Gastrocnemius medialis (tissue), 4 donors: Measurements from ENCODE around the gene SLC44A2. TPM values are rescaled to one million over a fixed set of nuclear protein-coding genes. Genes with fewer than 3 reads are reported as not detected.

ENCODE experiments used
- ATAC-seq, 2 donors: fragments of 150-250 bp; one replicate each; pipeline ENCODE4 v1.9.1; 2016
- DNase-seq, 2 donors: peaks; one replicate each; pipeline ENCODE4 v3.0.0-alpha.2; 2019
- H3K27ac ChIP-seq, 4 donors: fragments of 200-600 bp; sonication (generic); 1 replicate in 1 of 4; 2 replicates in 3 of 4; pipeline ENCODE4 v1.5.1; 2016 to 2018; ENCODE audit warnings: mild to moderate bottlenecking in 2 of 4, moderate library complexity in 1 of 4
- H3K27me3 ChIP-seq, 3 donors: fragments of 200-600 bp; sonication (generic) in 2 of 3; 1 replicate in 1 of 3; 2 replicates in 2 of 3; pipeline versions ENCODE4 v1.5.1 to v1.6.0; 2016 to 2019; ENCODE audit warnings: mild to moderate bottlenecking in 1 of 3, moderate library complexity in 1 of 3
- H3K36me3 ChIP-seq, 2 donors: fragments of 200-600 bp; sonication (generic) in 1 of 2; one replicate each; pipeline ENCODE4 v1.5.1; 2017 to 2018
- H3K4me1 ChIP-seq, 2 donors: fragments of 200-600 bp; sonication (generic) in 1 of 2; one replicate each; pipeline ENCODE4 v1.5.1; 2016 to 2017; ENCODE audit warnings: mild to moderate bottlenecking in 2 of 2
- H3K4me3 ChIP-seq, 4 donors: fragments of 200-600 bp; sonication (generic) in 3 of 4; 1 replicate in 1 of 4; 2 replicates in 3 of 4; pipeline ENCODE4 v1.5.1; 2016 to 2019; ENCODE audit warnings: mild to moderate bottlenecking in 2 of 4
- H3K9me3 ChIP-seq, 3 donors: fragments of 200-600 bp; sonication (generic) in 2 of 3; 1 replicate in 1 of 3; 2 replicates in 2 of 3; pipeline ENCODE4 v1.5.1; 2016 to 2019
- CTCF ChIP-seq, 5 experiments: fragments of 450-650 bp in 3 of 5; fragments of 200-600 bp in 2 of 5; sonication (generic) in 2 of 5; IDR thresholded peaks in 4 of 5; conservative IDR thresholded peaks in 1 of 5; 1 replicate in 4 of 5; 2 replicates in 1 of 5; pipeline ENCODE4 v1.5.1; 2016 to 2019; ENCODE audit warnings: antibody characterized with exemption in 5 of 5, mild to moderate bottlenecking in 3 of 5, moderate library complexity in 3 of 5
- POLR2A ChIP-seq, 2 donors: fragments of 450-650 bp; IDR thresholded peaks; one replicate each; pipeline ENCODE4 v1.6.1; 2017; ENCODE audit warnings: antibody characterized with exemption in 2 of 2, mild to moderate bottlenecking in 2 of 2, moderate library complexity in 2 of 2
- in situ Hi-C, 4 donors: fragments of 200-750 bp; cut with MboI; loops; one replicate each; pipeline versions ENCODE4 v1.15.0 to v1.8.0; 2017; ENCODE audit warnings: low sequenced_read_pairs in 4 of 4
- intact Hi-C: fragments of 100-400 bp; cut with DNase I; formaldehyde crosslinking; loops from one replicate; pipeline ENCODE4 v1.15.1; 2023; ENCODE audit warnings: low total_unique reads
- total RNA-seq, 4 donors: library from RNA; depleted of rRNA; stranded (reverse); fragments of >200 nt; gene quantifications; one replicate each; pipeline versions ENCODE4 v1.1.0 to v1.2.3, GENCODE V29; 2016

Gene SLC44A2
- total RNA-seq, 4 donors from 2014 or later = 51.1 to 168 (median 105) TPM

DNA sequence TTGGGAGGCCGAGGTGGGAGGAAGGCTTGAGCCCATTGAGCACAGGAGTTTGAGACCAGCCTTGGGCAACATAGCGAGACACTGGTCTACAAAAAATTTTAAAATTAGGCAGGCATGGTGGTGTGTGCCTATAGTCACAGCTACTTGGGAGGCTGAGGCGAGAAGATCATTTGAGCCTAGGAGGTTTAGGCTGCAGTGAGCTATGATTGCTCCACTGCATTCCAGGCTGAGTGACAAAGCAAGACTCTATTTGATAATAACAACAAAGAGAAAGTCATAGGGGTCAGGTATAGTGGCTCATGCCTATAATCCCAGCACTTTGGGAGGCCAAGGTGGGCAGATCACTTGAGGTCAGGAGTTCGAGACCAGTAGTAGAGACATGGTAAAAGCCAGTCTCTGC, 4.6 kb upstream of the SLC44A2 start:
- H3K27ac ChIP-seq = peak overlapping the region in 3 of 4 donors; percentile 31 to 88 (median 49)
- no peaks in the 10 kb centered on the region for H3K36me3 ChIP-seq
- DNase-seq = no peak
- H3K4me3 ChIP-seq = no peak overlapping the region
- TF ChIP-seq CTCF (IDR thresholded peaks at IDR 0.05 in 4 of 5, conservative IDR thresholded peaks at IDR 0.05 in 1 of 5) (no peak), POLR2A (IDR thresholded peaks at IDR 0.05) (no peak)
- H3K4me1 ChIP-seq = peaks cover 18 to 48% of the 10 kb centered on the region in 2 donors
- no peaks in the 10 kb centered on the region for H3K27me3 ChIP-seq
- no peak for ATAC-seq
- intact Hi-C loops = no loop called here
- in situ Hi-C loops = no loop called here
- H3K9me3 ChIP-seq = no peaks in the 10 kb centered on the region

DNA sequence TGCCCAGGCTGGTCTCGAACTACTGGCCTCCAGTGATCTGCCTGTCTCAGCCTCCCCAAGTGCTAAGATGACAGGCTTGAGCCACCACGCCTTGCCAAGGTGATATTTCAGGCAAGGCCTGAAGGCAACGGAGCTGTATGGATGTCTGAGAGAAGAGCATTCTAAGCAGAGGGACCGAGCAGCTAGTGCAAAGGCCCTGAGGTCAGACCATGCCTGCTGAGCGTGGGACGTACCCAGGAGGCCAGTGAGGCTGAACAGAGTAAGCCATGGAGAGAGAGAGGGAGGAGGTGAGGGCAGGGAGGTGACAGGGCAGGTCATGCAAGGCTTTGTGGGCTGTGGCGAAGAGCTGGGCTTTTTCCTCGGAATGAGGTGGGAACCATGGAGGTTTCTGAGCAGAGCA, 3.4 kb upstream of the SLC44A2 start:
- intact Hi-C loops = no loop called here
- Histone ChIP-seq H3K4me3 (no peak overlapping the region), H3K9me3 (no peaks in the 10 kb centered on the region), H3K27me3 (no peaks in the 10 kb centered on the region), H3K36me3 (no peaks in the 10 kb centered on the region), H3K27ac (peak overlapping the region in 1 of 4 donors; percentile 95), H3K4me1 (peaks cover 29 to 43% of the 10 kb centered on the region in 2 donors)
- ATAC-seq (no peak), DNase-seq (no peak)
- in situ Hi-C loops = no loop called here
- no peak for TF ChIP-seq POLR2A (IDR thresholded peaks at IDR 0.05)
- no peak for TF ChIP-seq CTCF (IDR thresholded peaks at IDR 0.05 in 4 of 5, conservative IDR thresholded peaks at IDR 0.05 in 1 of 5)

- ATAC-seq = peak in 1 of 2 donors; percentile 8
Measured at GRCh38 chr19:10624585-10624984, 768 bp upstream of the SLC44A2 start.

GRCh38 chr19:10625762-10626138, 397 bp downstream of the SLC44A2 start:
- TF ChIP-seq POLR2A (IDR thresholded peaks at IDR 0.05) = no peak
- TF ChIP-seq CTCF (IDR thresholded peaks at IDR 0.05 in 4 of 5, conservative IDR thresholded peaks at IDR 0.05 in 1 of 5) = no peak
- in situ Hi-C loops (no loop called here), intact Hi-C loops (loop anchor here (1.0 to 2.0 kb wide), 2 partner anchors 23 to 28 kb away; no protein-coding TSS in a partner anchor)
- Histone ChIP-seq H3K4me3 (peak overlapping the region; percentile 65 to 80 (median 76)), H3K27me3 (no peaks in the 10 kb centered on the region), H3K36me3 (peaks cover 0 to 33% of the 10 kb centered on the region in 2 donors), H3K9me3 (no peaks in the 10 kb centered on the region), H3K27ac (peak overlapping the region; percentile 93 to 95 (median 95)), H3K4me1 (peaks cover 30 to 32% of the 10 kb centered on the region in 2 donors)
- DNase-seq (no peak), ATAC-seq (peak; percentile 20 to 34)

More at GRCh38 chr19:10624585-10624984, 768 bp upstream of the SLC44A2 start:
- peak overlapping the region; percentile 93 to 95 (median 95) for H3K27ac ChIP-seq
- peaks cover 32 to 35% of the 10 kb centered on the region in 2 donors for H3K4me1 ChIP-seq
- intact Hi-C loops (loop anchor here (2.0 kb wide), 1 partner anchor 22 kb away; no protein-coding TSS in a partner anchor), in situ Hi-C loops (no loop called here)
- TF ChIP-seq POLR2A (IDR thresholded peaks at IDR 0.05) (no peak), CTCF (IDR thresholded peaks at IDR 0.05 in 4 of 5, conservative IDR thresholded peaks at IDR 0.05 in 1 of 5) (no peak)
- no peaks in the 10 kb centered on the region for H3K9me3 ChIP-seq
- H3K36me3 ChIP-seq = peaks cover 0 to 21% of the 10 kb centered on the region in 2 donors
- no peak for DNase-seq
- H3K4me3 ChIP-seq = peak overlapping the region; percentile 52 to 80 (median 76)
- H3K27me3 ChIP-seq = no peaks in the 10 kb centered on the region

GRCh38 chr19:10631874-10632273, 6.5 kb downstream of the SLC44A2 start:
- Histone ChIP-seq H3K4me1 (peaks cover 0 to 4% of the 10 kb centered on the region in 2 donors), H3K4me3 (no peak overlapping the region), H3K27me3 (no peaks in the 10 kb centered on the region), H3K27ac (no peak overlapping the region), H3K9me3 (no peaks in the 10 kb centered on the region), H3K36me3 (peaks cover 0 to 84% of the 10 kb centered on the region in 2 donors)
- in situ Hi-C loops = no loop called here
- intact Hi-C loops = no loop called here
- DNase-seq = no peak
- TF ChIP-seq POLR2A (IDR thresholded peaks at IDR 0.05) = no peak
- no peak for TF ChIP-seq CTCF (IDR thresholded peaks at IDR 0.05 in 4 of 5, conservative IDR thresholded peaks at IDR 0.05 in 1 of 5)
- ATAC-seq = no peak
